Type B pancreatic cell (in vitro differentiated cells): Measurements from ENCODE around the gene PDE4DIP. TPM values are rescaled to one million over a fixed set of nuclear protein-coding genes. Genes with fewer than 3 reads are reported as not detected.
"Not testable (repeated sequence)": the region's sequence is repeated elsewhere in the genome, so short reads cannot be mapped to it uniquely, and the experiment has no call there.

ENCODE experiments used
- DNase-seq: peaks from one replicate; pipeline ENCODE4 v3.0.0; 2021; ENCODE audit warnings: mixed read lengths; ENCODE audit not compliant: unreplicated experiment; ENCODE audit errors: extremely low spot score
- H3K27ac Mint-ChIP-seq: 2 replicates; pipeline ENCODE4 v1.8.0; 2021; ENCODE audit warnings: mild to moderate bottlenecking, mixed read lengths
- H3K27me3 Mint-ChIP-seq: 2 replicates; pipeline ENCODE4 v1.8.0; 2021; ENCODE audit warnings: mixed read lengths
- H3K36me3 Mint-ChIP-seq: 2 replicates; pipeline ENCODE4 v1.8.0; 2021; ENCODE audit warnings: mixed read lengths
- H3K4me1 Mint-ChIP-seq: one replicate; pipeline ENCODE4 v1.8.0; 2021; ENCODE audit warnings: mixed read lengths; ENCODE audit not compliant: unreplicated experiment
- H3K4me3 Mint-ChIP-seq: 2 replicates; pipeline ENCODE4 v1.8.0; 2021; ENCODE audit warnings: mild to moderate bottlenecking, mixed read lengths
- H3K9me3 Mint-ChIP-seq: 2 replicates; pipeline ENCODE4 v1.8.0; 2021; ENCODE audit warnings: mixed read lengths
- CTCF ChIP-seq: fragments of 200-600 bp; sonication (generic); conservative IDR thresholded peaks from 2 replicates; pipeline ENCODE4 v1.5.0; 2021; ENCODE audit warnings: antibody characterized with exemption, mild to moderate bottlenecking
- total RNA-seq: library from RNA; stranded (reverse); gene quantifications from 2 replicates; pipeline ENCODE4 v1.2.1, GENCODE V29; 2021; ENCODE audit warnings: low replicate concordance

The PDE4DIP gene
- total RNA-seq, 1 donor from 2014 or later = 42.8 TPM

GRCh38 chr1:149024327-149024726 is 180.1 kb downstream of the PDE4DIP start:
- not testable (repeated sequence) for H3K4me3 Mint-ChIP-seq, H3K9me3 Mint-ChIP-seq, DNase-seq, H3K27ac Mint-ChIP-seq, H3K27me3 Mint-ChIP-seq, H3K36me3 Mint-ChIP-seq, H3K4me1 Mint-ChIP-seq

GRCh38 chr1:149033916-149034315 is 189.7 kb downstream of the PDE4DIP start:
- H3K4me1 Mint-ChIP-seq, H3K36me3 Mint-ChIP-seq, H3K4me3 Mint-ChIP-seq, H3K9me3 Mint-ChIP-seq, H3K27me3 Mint-ChIP-seq, H3K27ac Mint-ChIP-seq, DNase-seq: not testable (repeated sequence)

DNA sequence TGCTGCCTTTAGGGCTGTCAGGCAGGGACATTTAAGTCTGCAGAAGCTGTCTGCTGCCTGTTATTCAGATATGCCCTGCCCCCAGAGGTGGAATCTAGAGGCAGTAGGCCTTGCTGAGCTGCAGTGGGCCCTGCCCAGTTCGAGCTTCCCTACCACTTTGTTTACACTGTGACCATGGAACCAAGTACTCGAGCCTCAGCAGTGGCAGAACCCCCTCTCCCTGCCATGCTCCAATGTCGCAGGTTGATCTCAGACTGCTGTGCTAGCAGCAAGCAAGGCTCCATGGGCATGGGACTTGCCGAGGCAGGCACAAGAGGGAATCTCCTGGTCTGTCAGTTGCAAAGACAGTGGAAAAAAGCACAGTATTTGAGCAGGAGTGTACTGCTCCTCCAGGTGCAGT is 198.8 kb downstream of the PDE4DIP start:
- not testable (repeated sequence) for DNase-seq, H3K27me3 Mint-ChIP-seq, H3K36me3 Mint-ChIP-seq, H3K9me3 Mint-ChIP-seq, H3K27ac Mint-ChIP-seq, H3K4me1 Mint-ChIP-seq, H3K4me3 Mint-ChIP-seq

- not testable (repeated sequence) for DNase-seq, H3K27ac Mint-ChIP-seq, H3K4me1 Mint-ChIP-seq, H3K27me3 Mint-ChIP-seq, H3K4me3 Mint-ChIP-seq, H3K9me3 Mint-ChIP-seq
- peaks cover 13% of the 10 kb centered on the region for H3K36me3 Mint-ChIP-seq
Measured at GRCh38 chr1:149064611-149065010, 220.4 kb downstream of the PDE4DIP start.

- H3K9me3 Mint-ChIP-seq, DNase-seq, H3K4me3 Mint-ChIP-seq, H3K27ac Mint-ChIP-seq, H3K36me3 Mint-ChIP-seq, H3K27me3 Mint-ChIP-seq, H3K4me1 Mint-ChIP-seq: not testable (repeated sequence)
- peak; percentile 43 for TF ChIP-seq CTCF
Measured at GRCh38 chr1:149075505-149076127, 231.4 kb downstream of the PDE4DIP start.

Other genes starting within 250 kb of the PDE4DIP start
- 16.8 and 25.7 TPM in 2 replicates for gene NBPF14, start 248.4 kb upstream of the PDE4DIP start, total RNA-seq
- gene NUDT4B, start 95.7 kb upstream of the PDE4DIP start, total RNA-seq = 1.3 TPM in 1 of 2 replicates, not detected in the other